ENCODE measurements around the gene DGUOK. TPM values are rescaled to one million over a fixed set of nuclear protein-coding genes. Genes with fewer than 3 reads are reported as not detected.
"Not testable (repeated sequence)": the region's sequence is repeated elsewhere in the genome, so short reads cannot be mapped to it uniquely, and the experiment has no call there.

The DGUOK gene
- total RNA-seq, 1 experiment from 2014 or later: 100 TPM

DNA sequence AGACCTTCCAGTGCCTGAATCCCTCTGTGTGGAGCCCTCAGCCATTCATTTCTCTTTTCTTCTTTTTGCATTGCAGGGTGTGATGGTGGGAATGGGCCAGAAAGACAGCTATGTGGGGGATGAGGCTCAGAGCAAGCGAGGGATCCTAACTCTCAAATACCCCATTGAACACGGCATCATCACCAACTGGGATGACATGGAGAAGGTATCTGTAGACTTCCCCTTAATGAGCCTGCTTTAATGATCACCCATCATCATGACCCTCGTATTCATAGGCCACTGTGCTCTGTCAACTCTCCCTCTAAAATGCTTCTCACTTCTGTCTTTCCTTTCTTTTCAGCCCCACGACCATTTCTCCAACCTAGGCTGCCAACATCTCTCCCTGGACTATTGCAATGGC is 24.4 kb upstream of the DGUOK start (continued):
- TF ChIP-seq POLR2A (IDR thresholded peaks at IDR 0.05; ENCODE audit: borderline replicate concordance, extremely low read depth, insufficient read depth, insufficient read length) (no peak), JUND (IDR thresholded peaks at IDR 0.05) (no peak)
- TF ChIP-seq, protein P1, sequence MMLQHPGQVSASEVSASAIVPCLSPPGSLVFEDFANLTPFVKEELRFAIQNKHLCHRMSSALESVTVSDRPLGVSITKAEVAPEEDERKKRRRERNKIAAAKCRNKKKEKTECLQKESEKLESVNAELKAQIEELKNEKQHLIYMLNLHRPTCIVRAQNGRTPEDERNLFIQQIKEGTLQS (IDR thresholded peaks at IDR 0.05): no peak

DNA sequence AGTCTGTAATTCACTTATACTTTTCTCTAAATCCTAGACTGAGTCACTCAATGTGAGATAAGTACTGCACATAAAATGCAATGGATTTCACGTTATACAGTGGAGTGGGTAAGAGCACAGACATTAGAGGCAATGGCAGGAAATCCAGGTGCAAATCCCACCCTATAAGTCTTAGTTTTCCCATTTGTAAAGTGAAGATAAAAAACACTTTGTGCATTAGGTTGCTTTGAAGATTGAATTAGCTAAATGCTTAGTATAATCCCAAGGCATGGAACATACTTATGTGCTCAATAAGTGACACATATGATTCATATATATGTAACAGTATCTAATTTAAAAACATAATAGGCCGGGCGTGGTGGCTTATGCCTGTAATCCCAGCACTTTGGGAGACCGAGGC is 23.4 kb upstream of the DGUOK start:
- Histone ChIP-seq H3K4me3 (replicated peaks in 1 of 2; ENCODE audit: low read depth in 1 of 2, low read length in 2 of 2) (no peak overlapping the region), H4K20me1 (ENCODE audit: insufficient read depth) (no peaks in the 10 kb centered on the region), H3K27ac (ENCODE audit: low read depth, low read length) (no peak overlapping the region), H2AFZ (ENCODE audit: low read depth, low read length, poor library complexity, severe bottlenecking) (no peak overlapping the region), H3K9ac (ENCODE audit: low read length) (no peak overlapping the region), H3K4me1 (ENCODE audit: control insufficient read depth in 1 of 2, insufficient read depth in 2 of 2, low read length in 2 of 2) (no peaks in the 10 kb centered on the region), H3K36me3 (ENCODE audit: control insufficient read depth in 1 of 2, insufficient read depth in 2 of 2, low read length in 2 of 2) (no peaks in the 10 kb centered on the region), H3K79me2 (ENCODE audit: insufficient read depth, low read length) (no peaks in the 10 kb centered on the region), H3K27me3 (ENCODE audit: insufficient read depth, low read length) (no peaks in the 10 kb centered on the region), H3K9me3 (ENCODE audit: control insufficient read depth in 1 of 2, insufficient read depth in 1 of 2, low read depth in 1 of 2, low read length in 2 of 2) (no peaks in the 10 kb centered on the region), H3K9me2 (ENCODE audit: insufficient read depth) (no peaks in the 10 kb centered on the region), H3K4me2 (ENCODE audit: low read length) (no peak overlapping the region)
- CTCF ChIA-PET: no interaction called here
- BruUV-seq (replicated peaks): no TSS peak
- DNase-seq (ENCODE audit: low read depth, low spot score) (no peak), ATAC-seq (no peak)
- RAD21 ChIA-PET (ENCODE audit: low non-redundant PET in 1 of 2, low total read pairs in 2 of 2, uncharacterized antibody in 2 of 2, unreplicated experiment in 2 of 2): no interaction called here
- POLR2A ChIA-PET: no interaction called here
- TF ChIP-seq CBX3 (IDR thresholded peaks at IDR 0.05; ENCODE audit: low read depth): no peak
- TF ChIP-seq, protein P2, sequence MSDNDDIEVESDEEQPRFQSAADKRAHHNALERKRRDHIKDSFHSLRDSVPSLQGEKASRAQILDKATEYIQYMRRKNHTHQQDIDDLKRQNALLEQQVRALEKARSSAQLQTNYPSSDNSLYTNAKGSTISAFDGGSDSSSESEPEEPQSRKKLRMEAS (IDR thresholded peaks at IDR 0.05): no peak
- TF ChIP-seq ZNF274 (IDR thresholded peaks at IDR 0.05; ENCODE audit: low read depth, low read length): no peak
- no peak for TF ChIP-seq POLR2AphosphoS5 (IDR thresholded peaks at IDR 0.05; ENCODE audit: low read depth, low read length)
- no peak for TF ChIP-seq ELF1 (IDR thresholded peaks at IDR 0.05; ENCODE audit: borderline replicate concordance, low read depth)
- no peak for TF ChIP-seq RAD21 (IDR thresholded peaks at IDR 0.05; ENCODE audit: low read depth)
- TF ChIP-seq, protein P3, sequence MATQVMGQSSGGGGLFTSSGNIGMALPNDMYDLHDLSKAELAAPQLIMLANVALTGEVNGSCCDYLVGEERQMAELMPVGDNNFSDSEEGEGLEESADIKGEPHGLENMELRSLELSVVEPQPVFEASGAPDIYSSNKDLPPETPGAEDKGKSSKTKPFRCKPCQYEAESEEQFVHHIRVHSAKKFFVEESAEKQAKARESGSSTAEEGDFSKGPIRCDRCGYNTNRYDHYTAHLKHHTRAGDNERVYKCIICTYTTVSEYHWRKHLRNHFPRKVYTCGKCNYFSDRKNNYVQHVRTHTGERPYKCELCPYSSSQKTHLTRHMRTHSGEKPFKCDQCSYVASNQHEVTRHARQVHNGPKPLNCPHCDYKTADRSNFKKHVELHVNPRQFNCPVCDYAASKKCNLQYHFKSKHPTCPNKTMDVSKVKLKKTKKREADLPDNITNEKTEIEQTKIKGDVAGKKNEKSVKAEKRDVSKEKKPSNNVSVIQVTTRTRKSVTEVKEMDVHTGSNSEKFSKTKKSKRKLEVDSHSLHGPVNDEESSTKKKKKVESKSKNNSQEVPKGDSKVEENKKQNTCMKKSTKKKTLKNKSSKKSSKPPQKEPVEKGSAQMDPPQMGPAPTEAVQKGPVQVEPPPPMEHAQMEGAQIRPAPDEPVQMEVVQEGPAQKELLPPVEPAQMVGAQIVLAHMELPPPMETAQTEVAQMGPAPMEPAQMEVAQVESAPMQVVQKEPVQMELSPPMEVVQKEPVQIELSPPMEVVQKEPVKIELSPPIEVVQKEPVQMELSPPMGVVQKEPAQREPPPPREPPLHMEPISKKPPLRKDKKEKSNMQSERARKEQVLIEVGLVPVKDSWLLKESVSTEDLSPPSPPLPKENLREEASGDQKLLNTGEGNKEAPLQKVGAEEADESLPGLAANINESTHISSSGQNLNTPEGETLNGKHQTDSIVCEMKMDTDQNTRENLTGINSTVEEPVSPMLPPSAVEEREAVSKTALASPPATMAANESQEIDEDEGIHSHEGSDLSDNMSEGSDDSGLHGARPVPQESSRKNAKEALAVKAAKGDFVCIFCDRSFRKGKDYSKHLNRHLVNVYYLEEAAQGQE (IDR thresholded peaks at IDR 0.05; ENCODE audit: low read depth): no peak
- TF ChIP-seq YY1 (IDR thresholded peaks at IDR 0.05; ENCODE audit: extremely low read depth, insufficient replicate concordance, low read depth, low read length): no peak
- intact Hi-C loops (cut with micrococcal nuclease): no loop called here

DNA sequence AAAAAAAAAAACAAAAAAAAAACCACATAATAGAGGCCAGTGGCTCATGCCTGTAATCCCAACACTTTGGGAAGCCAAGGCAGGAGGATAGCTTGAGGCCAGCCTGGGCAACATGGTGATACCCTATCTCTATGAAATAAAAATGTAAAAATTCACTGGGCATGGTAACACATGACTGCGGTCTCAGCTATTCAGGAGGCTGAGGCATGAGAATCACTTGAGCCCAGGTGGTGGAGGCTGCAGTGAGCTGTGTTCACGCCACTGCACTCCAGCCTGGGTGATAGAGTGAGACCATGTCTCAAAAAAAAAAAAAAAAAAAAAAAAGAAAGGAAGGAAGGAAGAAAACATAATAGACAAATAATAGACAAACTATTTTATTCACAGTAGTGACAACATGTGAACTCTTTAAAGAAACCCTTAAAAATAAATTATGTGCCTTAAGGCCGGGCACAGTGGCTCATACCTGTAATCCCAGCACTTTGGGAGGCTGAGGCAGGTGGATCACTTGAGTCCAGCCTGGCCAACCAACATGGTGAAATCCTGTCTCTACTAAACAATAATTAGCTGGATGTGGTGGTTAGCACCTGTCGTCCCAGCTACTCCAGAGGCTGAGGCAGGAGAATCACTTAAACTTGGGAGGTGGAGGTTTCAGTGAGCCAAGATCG is 22.6 kb upstream of the DGUOK start:
- intact Hi-C loops (cut with micrococcal nuclease); H3K36me3 ChIP-seq (ENCODE audit: control insufficient read depth in 1 of 2, insufficient read depth in 2 of 2, low read length in 2 of 2); H3K27me3 ChIP-seq (ENCODE audit: insufficient read depth, low read length); DNase-seq (ENCODE audit: low read depth, low spot score); BruUV-seq (replicated peaks); H3K79me2 ChIP-seq (ENCODE audit: insufficient read depth, low read length); H3K4me1 ChIP-seq (ENCODE audit: control insufficient read depth in 1 of 2, insufficient read depth in 2 of 2, low read length in 2 of 2); H3K9ac ChIP-seq (ENCODE audit: low read length); H4K20me1 ChIP-seq (ENCODE audit: insufficient read depth); POLR2A ChIA-PET; H3K9me2 ChIP-seq (ENCODE audit: insufficient read depth); ATAC-seq; H3K4me3 ChIP-seq (replicated peaks in 1 of 2; ENCODE audit: low read depth in 1 of 2, low read length in 2 of 2); H3K9me3 ChIP-seq (ENCODE audit: control insufficient read depth in 1 of 2, insufficient read depth in 1 of 2, low read depth in 1 of 2, low read length in 2 of 2); H2AFZ ChIP-seq (ENCODE audit: low read depth, low read length, poor library complexity, severe bottlenecking); H3K4me2 ChIP-seq (ENCODE audit: low read length); CTCF ChIA-PET; H3K27ac ChIP-seq (ENCODE audit: low read depth, low read length): not testable (repeated sequence)
- RAD21 ChIA-PET (ENCODE audit: low non-redundant PET in 1 of 2, low total read pairs in 2 of 2, uncharacterized antibody in 2 of 2, unreplicated experiment in 2 of 2): interaction anchor here in 1 of 2 experiments (0.7 kb wide), 1 partner anchor 77 kb away, joined by 4 read pairs; no protein-coding TSS in a partner anchor

All from HCT116 (cell line).